ENCODE measurements around the gene KDSR.
A peak's percentile ranks its signal among the peaks of the same experiment; 100 is the strongest.

Gene KDSR

DNA sequence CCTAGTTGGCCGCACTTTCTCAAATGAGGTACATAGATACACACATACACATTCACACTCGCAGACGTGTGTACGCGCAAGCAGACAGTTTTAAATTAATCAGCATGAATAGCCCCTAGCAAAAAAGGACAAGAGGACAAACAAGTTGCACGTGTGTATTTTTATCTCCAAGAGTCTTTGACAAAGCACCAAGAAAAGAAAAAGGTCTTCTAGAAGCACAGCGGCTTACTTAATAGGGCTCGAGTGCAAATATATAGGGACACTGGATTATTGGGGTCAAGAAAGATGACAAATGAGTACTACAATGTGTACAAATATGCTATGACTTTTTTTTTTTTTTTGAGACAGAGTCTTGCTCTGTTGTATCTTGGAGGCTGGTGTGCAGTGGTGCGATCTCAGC is 45.7 kb downstream of the KDSR start:
- no peak for DNase-seq (ENCODE audit: low read depth in 3 of 3)

DNA sequence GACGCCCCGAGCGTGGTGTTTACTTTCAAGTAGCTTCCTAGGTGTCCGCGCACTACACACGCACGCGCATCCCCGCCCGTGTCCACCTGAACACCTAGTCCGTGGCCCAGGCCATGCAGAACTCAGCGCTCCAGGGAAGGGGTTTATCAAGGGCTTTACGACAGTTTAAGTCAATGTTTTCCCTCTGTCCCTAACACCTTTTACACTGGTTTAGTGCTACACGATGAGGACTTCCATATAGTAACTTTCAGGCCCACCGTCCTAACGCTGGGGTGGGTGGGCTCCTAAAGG is 46.1 kb downstream of the KDSR start:
- DNase-seq (ENCODE audit: low read depth in 3 of 3), result no peak

DNA sequence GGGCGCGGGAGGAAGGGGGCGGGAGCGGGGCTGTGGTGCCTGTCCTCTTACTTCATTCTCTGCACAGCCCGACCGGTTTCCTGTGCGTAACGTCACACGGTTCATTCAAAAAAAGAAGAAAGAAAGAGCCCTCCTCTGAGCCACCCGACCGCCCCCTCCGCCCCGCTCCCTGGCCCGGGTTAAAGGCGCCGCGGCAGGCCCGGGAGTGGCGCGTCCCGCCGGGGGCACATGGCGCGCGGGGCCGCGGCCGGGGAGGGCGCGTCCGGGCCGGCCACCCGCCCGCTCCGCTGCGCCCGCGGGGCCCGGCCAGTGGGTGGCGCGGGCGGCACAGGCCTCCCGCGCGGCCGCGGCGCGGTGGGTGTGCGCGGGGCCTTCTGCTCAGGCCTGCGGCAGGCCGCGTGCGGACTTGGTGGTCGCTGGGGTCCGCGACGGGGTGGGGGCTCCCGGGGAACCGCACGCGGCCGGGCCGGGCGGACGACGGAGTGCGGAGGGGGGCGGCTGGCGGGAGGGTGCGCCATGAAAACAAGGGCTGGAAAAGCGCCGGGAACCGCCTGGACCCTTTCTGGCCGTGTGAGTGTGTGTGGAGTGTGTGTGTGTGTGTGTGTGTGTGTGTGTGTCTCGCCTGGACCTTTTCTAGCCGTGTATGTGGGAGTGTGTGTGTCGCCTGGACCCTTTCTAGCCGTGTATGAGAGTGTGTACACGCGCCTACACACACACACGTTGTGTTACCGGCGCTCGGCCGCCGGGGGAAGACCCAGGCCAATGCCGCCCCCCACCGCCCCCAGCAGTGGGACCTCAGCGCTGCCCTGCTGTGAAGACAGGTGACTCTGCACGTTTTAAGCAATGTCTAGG is 46.7 kb downstream of the KDSR start:
- DNase-seq (ENCODE audit: low read depth in 3 of 3), result peak; percentile 69 to 80 (median 73)

DNA sequence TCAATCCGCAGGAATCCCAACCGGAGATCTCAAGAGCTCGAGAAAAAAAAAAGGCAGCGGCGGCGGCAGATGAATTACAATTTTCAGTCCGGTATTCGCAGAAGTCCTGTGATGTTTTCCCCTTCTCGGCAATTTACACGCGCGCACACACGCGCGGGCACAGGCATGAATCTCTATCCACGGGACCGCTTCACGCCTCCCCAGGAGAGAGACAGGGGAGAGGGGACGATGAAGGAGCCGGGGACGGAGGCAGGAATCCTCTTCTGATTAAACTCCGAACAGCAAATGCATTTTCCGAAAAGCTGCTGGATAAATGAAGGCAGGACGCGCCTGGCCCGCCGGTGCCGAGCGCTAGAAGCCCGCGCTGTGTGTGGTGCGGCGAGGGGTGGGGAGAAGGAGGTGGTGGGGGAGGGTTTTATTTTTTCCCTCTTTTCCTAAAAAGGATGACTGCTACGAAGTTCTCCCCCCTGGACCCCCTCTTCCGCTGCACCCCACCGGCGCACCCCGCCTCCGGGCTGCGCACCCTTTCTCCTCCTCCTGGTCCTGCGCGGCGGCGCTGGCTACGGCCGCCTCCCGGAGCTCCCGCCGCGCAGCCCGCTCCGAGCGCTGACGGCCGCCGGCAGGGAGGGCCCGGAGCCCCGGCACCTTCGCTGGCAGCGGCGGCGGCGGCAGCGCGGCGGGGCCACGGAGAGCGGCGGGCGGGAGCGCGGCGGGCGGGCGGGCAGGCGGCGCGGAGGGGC is 47.5 kb downstream of the KDSR start, which contains the start of gene BCL2:
TSS of gene BCL2 (minus strand) at position 387 of the 740 bp plus-strand sequence.
- DNase-seq (ENCODE audit: low read depth in 3 of 3), result no peak

DNA sequence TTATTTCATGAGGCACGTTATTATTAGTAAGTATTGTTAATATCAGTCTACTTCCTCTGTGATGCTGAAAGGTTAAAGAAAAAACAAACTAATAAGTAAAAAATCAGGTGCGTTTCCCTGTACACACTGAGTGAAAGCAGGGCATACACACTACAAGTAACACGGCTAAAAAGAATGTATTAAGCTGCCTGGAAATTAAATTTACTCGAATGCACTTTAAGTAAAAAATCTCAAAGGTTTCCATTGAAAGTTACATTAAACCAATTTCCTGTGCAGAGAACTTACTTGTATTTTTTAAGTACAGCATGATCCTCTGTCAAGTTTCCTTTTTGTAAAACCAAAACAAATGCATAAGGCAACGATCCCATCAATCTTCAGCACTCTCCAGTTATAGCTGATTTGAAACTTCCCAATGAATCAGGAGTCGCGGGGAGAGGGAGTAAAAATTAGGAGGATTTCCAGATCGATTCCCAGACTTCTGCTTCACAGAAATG is 48.1 kb downstream of the KDSR start:
- no peak for DNase-seq (ENCODE audit: low read depth in 3 of 3)

DNA sequence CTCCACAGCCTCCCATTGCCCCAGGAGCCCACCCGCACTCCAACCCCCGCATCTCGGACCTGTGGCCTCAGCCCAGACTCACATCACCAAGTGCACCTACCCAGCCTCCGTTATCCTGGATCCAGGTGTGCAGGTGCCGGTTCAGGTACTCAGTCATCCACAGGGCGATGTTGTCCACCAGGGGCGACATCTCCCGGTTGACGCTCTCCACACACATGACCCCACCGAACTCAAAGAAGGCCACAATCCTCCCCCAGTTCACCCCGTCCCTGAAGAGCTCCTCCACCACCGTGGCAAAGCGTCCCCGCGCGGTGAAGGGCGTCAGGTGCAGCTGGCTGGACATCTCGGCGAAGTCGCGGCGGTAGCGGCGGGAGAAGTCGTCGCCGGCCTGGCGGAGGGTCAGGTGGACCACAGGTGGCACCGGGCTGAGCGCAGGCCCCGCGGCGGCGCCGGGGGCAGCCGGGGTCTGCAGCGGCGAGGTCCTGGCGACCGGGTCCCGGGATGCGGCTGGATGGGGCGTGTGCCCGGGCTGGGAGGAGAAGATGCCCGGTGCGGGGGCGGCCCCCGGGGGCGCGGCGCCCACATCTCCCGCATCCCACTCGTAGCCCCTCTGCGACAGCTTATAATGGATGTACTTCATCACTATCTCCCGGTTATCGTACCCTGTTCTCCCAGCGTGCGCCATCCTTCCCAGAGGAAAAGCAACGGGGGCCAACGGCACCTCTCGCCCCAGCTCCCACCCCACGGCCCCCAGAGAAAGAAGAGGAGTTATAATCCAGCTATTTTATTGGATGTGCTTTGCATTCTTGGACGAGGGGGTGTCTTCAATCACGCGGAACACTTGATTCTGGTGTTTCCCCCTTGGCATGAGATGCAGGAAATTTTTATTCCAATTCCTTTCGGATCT is 48.8 kb downstream of the KDSR start:
- DNase-seq (ENCODE audit: low read depth in 3 of 3), result peak; percentile 58 to 71 (median 65)

DNA sequence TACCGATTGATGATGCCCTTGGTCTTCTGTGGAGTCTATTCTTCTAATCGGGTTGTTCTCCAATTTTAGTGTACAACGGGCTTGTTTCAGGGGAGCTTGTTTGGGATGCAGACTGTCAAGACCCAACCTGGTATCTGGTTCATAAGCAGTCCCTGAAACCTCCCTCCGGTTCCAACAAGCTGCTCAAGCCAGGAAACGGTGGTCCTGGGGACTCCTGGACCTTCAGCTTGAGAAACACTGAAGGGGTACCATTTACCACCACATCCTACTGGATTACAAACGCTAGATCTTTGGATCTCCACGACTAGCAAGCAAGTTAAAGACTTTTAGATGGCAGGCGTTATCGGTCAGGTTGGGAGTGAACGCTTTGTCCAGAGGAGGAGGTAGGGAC is 49.5 kb downstream of the KDSR start:
- no peak for DNase-seq (ENCODE audit: low read depth in 3 of 3)

DNA sequence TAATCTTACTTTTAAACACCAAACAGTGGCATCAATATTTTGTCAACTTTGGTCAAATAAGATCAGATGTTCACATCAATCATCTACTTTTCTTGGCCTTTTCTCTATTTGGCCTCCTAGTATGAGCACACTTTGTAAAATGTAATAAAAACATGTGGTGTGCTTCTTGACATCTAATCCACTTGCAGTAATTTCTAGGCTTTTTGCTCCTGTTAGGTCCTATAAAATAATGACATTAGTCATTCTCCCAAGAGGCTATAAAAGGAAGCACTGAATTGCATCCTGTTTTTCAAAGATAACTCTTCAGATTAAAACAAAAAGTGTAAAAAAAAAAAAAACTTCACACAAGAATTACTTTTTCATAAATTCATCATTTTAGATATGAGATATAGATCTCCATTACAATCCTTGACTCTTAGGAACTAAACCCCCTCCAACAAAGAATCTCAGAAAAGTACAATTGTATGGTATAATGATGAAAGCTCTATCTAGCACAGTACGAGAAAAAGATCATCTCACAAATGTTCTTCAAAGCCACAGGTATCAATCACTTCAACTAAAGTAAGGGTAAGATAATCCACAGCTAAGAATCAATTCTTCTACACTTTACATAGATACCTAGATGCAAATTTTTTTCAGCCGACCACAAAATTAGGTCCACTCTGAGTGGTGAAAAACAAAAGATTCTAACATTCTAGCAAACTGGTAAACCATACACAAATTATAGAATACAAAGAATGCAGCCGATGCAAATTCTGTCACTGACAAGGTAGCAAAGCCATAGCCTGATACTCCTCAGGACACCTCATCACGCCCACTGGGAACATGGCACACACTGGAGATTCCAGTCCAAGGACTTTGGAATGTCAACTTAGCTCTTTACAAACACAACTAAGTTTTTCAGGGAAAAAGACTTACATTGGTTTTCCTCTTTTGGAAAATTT is 50.1 kb downstream of the KDSR start:
- DNase-seq (ENCODE audit: low read depth in 3 of 3), result no peak

DNA sequence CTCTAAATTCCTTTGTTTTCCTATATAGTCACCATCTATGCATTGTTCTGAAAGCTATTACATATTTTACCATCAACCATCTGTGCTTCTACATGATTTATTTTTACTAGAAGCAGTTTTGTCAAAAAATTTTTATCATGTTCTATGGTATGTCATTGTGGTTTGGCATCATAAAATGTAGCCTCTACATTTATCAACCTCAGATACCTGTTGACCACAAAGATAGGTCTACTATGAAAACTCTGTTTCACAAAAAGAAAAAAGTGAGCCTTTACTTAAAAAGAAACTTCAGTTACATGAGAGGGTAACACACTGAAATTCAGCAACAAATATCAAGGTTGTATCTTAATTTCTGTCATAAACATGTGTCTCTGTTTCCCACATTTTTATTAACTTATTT is 51.1 kb downstream of the KDSR start:
- DNase-seq (ENCODE audit: low read depth in 3 of 3), result no peak

DNA sequence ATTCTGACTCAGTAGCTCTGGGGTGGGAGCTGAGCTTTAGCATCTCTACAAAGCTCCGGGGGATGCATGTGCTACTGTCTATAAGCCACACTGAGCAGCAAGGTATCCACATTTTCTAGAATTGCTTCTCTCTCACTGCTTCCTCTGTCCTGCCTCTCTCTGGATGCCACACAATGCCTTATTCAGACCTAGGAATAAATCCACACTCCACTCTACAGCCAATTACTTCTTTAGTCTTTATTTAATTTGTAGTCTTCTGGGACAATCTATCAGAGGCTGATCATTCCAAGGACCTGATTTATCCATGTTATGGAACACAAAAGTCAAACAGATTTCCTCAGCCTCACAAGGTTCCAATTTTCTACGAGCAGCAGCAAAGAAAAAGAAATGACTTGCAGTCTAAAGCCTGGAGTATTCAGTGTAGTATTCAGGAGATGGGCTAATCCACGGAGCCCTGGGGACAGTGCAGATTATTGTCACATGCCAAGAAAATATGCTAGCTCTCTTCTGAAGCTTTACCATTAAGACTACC is 51.8 kb downstream of the KDSR start:
- no peak for DNase-seq (ENCODE audit: low read depth in 3 of 3)

DNA sequence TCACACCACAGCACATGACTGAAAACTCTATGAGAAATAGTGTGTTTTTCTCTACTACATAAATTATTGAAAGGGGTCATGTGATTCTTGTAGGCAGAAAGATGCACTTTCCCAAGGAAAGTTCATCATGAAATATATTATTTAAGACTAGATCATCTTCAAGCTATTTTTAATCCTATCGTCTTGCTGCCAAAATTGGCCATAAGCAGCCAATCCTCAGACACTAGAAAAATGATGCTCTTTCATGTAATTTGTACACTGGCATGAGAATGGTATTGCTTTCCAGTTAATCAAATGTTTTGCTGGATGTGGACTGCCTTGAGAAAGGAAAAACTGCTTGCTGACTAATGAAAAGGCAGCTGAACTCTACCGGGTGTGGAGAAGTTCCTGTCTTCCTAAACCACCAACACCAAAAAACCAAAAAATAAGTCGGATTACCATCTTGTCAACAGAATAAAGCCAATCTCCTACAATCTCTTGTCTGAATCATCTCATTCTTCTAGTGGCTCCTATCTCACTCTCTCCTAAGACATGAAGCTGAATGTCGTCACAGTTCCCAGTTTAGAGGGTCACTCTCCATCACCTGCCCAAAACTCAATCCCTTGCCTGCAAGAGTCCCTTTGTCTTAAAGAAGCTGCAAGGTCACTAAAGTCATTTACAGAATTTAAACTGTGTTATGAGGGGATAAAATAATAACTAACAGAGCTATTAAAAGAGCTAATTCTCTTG is 52.8 kb downstream of the KDSR start:
- no peak for DNase-seq (ENCODE audit: low read depth in 3 of 3)

DNA sequence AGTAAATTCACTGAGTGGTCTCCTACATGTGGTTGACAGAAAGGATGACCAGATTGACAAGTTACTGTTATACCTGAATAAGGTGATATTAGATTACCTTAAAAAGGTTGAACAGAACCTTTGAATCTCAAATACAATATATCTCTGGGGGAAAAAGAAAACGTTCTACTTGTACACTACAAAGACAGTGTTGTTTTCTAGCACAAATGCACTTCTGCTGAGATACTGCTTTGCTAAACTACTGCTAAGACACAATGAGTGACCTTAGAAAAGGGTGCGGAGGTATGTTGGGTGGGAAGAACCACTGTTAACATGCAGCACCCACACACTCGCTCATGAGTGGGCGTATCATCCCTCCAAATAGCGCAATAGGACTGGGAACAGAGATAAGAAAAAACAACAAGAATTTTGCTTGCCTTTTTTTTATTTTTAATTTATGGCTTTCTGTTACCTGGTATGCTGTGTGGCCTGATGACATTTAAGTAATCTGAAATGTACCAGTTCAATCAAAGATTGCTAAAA is 53.5 kb downstream of the KDSR start:
- DNase-seq (ENCODE audit: low read depth in 3 of 3), result no peak

DNA sequence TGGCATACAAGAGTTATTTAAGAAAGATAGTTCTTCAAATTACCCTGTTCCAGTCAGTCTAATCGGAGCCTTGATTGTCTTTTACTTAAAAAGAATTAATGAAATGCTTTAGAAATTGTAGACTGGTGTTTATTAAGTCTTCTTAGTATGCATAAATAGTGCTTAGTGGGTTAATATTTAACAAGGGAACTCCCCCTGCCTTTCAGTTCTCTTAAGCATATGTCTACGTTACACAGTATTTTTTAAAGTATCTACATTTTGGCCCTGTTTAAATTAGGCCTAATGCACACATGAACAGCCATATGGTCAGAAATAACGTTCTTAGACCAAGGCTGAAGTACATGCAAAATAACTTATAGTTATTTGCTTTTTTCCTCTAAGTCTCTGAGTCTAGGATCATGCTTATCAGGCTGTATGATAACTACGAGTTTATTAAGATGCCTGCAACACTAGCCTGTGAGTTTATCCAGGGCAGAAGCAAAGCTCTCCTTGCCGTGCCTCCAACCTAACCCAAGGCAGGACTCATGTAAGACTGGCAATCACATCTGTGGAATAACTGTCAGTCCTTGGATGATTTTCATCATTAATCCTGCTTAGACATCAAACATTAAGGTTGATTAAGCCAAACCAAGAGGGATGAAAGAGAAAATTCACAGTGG is 54.1 kb downstream of the KDSR start:
- no peak for DNase-seq (ENCODE audit: low read depth in 3 of 3)

DNA sequence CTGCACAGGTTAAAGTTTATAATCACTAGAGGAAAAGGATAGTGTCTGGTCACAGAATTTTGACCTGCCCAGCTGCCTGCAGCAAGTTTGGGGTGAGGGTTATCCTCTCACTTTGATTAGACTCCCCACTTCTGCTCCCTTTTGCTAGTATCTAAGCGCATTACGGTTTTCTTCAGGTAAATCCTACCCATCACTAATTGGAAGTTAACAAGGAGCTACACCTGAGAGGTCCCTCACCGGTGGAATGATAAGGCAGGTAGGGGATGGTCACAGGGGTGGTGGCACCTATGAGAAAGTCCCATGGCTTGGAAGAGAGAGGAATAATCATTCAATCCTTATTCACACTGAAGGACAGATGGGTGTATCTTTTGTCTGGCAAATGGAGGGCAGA is 55.0 kb downstream of the KDSR start:
- no peak for DNase-seq (ENCODE audit: low read depth in 3 of 3)

DNA sequence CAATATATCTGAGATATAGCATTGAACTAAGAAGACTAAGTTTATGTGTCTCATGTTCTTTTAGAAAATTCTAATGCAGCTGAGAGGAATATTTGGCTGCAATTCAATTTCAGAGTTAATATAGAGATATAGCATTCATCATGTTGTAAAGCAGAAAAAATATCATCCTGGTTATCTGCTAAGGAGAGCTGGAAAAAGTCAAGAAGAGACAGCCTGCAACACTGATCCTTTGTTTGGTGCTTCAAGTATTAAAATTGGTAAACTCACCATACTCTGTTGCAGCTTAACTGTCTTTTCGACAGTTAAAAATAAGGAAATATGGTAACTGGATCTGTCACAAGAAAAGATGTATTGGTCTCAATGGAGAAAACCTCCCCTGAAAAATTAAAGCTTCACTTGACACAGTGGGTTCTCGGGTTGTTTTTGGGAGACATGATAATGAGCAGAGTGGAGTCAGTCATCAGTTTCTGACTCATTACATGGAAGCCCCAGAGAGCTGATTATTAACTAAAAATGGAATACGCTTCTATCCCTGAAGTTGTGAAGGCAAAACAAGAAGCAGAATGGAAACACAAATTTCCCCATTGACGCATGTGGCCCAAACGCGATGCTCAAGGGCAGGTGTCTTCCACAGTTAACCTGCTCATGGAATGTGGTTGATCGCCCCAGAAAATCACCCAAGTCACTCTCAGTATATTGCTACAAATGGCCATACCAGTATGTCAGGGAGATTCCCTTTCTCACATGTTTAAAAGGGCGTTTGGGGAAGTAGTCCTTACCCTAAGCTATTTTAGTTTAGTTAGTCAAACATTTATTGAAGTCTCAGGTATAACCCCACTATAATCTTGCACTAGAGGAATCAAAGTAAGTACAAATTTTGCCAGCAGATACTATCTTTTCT is 55.6 kb downstream of the KDSR start:
- DNase-seq (ENCODE audit: low read depth in 3 of 3), result no peak

DNA sequence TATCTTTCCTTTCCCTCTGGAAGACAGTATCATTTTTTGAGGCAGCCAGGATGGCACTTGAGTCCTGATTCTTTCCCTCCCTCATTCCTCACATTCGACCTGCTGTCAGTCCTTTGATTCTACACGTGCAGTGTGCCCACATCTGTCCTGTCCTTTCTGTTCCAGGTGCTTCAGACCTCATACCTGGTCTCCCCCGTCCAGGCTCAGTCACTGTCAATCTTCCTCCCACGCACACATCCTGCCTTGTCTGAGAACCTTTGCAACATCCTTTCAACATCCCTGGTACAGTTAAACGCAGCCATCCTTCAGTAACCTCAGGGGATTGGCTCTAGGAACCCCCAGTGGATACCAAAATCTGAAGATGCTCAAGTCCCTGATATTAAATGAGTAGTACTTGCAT is 57.6 kb downstream of the KDSR start:
- DNase-seq (ENCODE audit: low read depth in 3 of 3), result no peak

DNA sequence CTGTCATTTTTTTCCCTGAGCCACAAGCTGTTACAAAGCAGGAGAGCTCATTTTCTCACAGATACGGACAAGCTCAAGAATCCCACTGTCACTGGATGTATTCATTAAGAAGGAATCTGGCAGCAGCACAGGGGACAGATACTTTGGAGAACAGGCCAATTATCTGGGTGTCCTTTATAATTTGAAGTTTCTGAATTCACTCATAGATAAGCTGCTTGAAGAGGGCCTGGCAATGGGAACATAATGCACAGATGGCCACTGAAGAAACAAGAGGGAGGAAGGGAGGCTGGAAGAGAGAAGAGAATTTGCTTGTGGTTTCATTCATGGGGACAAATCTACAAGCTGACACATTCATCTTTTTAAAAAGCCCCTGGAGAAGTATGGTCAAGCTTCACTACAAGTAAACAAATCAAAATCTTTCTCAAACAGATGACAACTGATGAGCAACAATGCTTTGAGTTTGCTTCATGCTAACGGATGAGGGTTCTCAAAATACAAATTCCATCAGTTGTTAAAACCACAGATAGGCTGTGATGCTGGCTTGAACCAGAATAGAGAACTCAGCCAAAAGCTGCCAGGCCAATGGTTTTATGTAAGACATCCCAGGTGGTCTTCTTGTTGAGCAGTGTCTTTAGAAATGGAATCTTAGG is 59.3 kb downstream of the KDSR start:
- no peak for DNase-seq (ENCODE audit: low read depth in 3 of 3)

Data from stimulated activated CD4-positive, alpha-beta T cell treated with anti-CD3 and anti-CD28 coated beads, TNF-alpha, amount 100 ng/mL, for 4 hours (primary cell).